Calu3 (cell line): ENCODE measurements around the gene COX7A1. TPM values are rescaled to one million over a fixed set of nuclear protein-coding genes. Genes with fewer than 3 reads are reported as not detected.
"Not testable (repeated sequence)": the region's sequence is repeated elsewhere in the genome, so short reads cannot be mapped to it uniquely, and the experiment has no call there.

Source experiments
- Bru-seq: library from RNA; stranded (reverse); fragments of 400-500 nt; gene quantifications from one replicate; lab custom pipeline; 2021; lab: Mats Ljungman, UMichigan
- BruChase-seq, 2 experiments: library from RNA; stranded (reverse); fragments of 400-500 nt; gene quantifications; one replicate each; lab custom pipeline; 2021; lab: Mats Ljungman, UMichigan
- BruUV-seq: library from RNA; stranded (reverse); fragments of 400-500 nt; replicated peaks from 2 replicates; lab custom pipeline; 2021; lab: Mats Ljungman, UMichigan
- CTCF ChIA-PET: fragments of 300-600 bp; sonication (Branson Sonifier 250); formaldehyde crosslinking; loops from one replicate; lab custom pipeline; 2022; ENCODE audit warnings: antibody characterized with exemption; lab: Charles Lee
- DNase-seq: peaks from one replicate; pipeline ENCODE4 v3.0.0; 2022
- H3K27ac Mint-ChIP-seq: one replicate; pipeline ENCODE4 v1.8.0; 2022; ENCODE audit warnings: mixed read lengths; ENCODE audit not compliant: unreplicated experiment
- H3K27me3 Mint-ChIP-seq: one replicate; pipeline ENCODE4 v1.8.0; 2022; ENCODE audit warnings: mixed read lengths; ENCODE audit not compliant: unreplicated experiment
- H3K36me3 Mint-ChIP-seq: one replicate; pipeline ENCODE4 v1.8.0; 2022; ENCODE audit warnings: mild to moderate bottlenecking, moderate library complexity, mixed read lengths; ENCODE audit not compliant: insufficient read depth, unreplicated experiment
- H3K4me1 Mint-ChIP-seq: one replicate; pipeline ENCODE4 v1.8.0; 2022; ENCODE audit warnings: mild to moderate bottlenecking, low read depth, mixed read lengths; ENCODE audit not compliant: unreplicated experiment
- H3K4me3 Mint-ChIP-seq: one replicate; pipeline ENCODE4 v1.8.0; 2022; ENCODE audit warnings: mild to moderate bottlenecking, low read depth, moderate library complexity, mixed read lengths; ENCODE audit not compliant: unreplicated experiment
- H3K9me3 Mint-ChIP-seq: one replicate; pipeline ENCODE4 v1.8.0; 2022; ENCODE audit warnings: low read depth, mixed read lengths; ENCODE audit not compliant: unreplicated experiment
- intact Hi-C: fragments of 100-400 bp; cut with micrococcal nuclease; formaldehyde crosslinking; loops from one replicate; pipeline ENCODE4 v1.10.0; 2022; ENCODE audit not compliant: unreplicated experiment
- long read RNA-seq: library from polyadenylated mRNA; stranded (forward); transcript quantifications from one replicate; pipeline ENCODE4 v2.0.0, GENCODE V29; 2022
- total RNA-seq: library from RNA; stranded (reverse); gene quantifications from 2 replicates; pipeline ENCODE4 v1.2.3, GENCODE V29; 2022
- TF ChIP-seq, protein P1 (sequence below): fragments of 200-600 bp; IDR thresholded peaks from one replicate; pipeline ENCODE4 v1.8.0; 2022; ENCODE audit warnings: antibody characterized with exemption; ENCODE audit not compliant: unreplicated experiment

COX7A1 gene
- total RNA-seq (not detected in 2 replicates), Bru-seq, nascent RNA (not detected), BruChase-seq, experiment 1, labeled RNA remaining after a 6-hour chase (percentile 16 among the genes with signal in this experiment), BruChase-seq, experiment 2, labeled RNA remaining after a 2-hour chase (not detected)
- long read RNA-seq, result 0 reads

DNA sequence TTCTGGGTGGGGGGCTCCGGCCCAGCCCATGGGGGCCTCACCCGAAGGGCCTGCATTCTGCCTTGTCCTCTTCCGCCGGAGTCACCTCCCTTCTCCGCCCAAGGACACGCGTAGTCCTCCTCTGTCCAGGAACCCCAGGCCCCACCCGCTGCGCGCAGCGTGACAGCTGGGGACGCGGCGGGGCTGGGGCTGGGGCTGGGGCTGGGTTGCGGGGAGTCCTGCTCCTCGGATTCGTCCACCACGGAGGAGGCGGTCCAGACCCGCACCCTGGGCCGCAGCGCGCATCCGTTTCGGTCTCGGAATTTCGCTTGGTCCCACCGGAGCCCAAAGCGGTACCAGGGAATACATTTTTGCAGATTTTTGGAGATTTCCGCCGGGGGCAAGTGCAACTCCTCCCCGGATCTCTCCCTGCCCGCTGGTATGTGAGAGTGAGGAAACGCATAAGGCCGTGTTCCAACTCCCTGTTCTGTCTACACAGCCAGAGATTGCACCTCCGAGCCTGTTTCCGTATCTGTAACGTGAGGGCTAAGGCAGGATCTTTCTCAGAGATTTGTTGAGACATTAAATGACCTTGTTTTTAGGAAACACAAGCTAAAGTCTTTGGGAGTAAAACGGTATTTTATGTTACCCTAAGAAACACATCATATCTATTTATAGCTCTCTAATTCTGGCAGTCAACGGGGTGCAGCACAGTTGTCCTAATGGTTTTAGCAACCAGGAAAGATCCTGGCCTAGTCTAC, at the start of gene COX7A1:
COX7A1 (minus strand) TSS at position 96 of the 740 bp plus-strand sequence; CDS start at position 56, 40 bp downstream.
- H3K36me3 Mint-ChIP-seq, result peaks cover 55% of the 10 kb centered on the region
- TF ChIP-seq, protein P1, sequence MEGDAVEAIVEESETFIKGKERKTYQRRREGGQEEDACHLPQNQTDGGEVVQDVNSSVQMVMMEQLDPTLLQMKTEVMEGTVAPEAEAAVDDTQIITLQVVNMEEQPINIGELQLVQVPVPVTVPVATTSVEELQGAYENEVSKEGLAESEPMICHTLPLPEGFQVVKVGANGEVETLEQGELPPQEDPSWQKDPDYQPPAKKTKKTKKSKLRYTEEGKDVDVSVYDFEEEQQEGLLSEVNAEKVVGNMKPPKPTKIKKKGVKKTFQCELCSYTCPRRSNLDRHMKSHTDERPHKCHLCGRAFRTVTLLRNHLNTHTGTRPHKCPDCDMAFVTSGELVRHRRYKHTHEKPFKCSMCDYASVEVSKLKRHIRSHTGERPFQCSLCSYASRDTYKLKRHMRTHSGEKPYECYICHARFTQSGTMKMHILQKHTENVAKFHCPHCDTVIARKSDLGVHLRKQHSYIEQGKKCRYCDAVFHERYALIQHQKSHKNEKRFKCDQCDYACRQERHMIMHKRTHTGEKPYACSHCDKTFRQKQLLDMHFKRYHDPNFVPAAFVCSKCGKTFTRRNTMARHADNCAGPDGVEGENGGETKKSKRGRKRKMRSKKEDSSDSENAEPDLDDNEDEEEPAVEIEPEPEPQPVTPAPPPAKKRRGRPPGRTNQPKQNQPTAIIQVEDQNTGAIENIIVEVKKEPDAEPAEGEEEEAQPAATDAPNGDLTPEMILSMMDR, result no peak
- intact Hi-C loops, result no loop called here

DNA sequence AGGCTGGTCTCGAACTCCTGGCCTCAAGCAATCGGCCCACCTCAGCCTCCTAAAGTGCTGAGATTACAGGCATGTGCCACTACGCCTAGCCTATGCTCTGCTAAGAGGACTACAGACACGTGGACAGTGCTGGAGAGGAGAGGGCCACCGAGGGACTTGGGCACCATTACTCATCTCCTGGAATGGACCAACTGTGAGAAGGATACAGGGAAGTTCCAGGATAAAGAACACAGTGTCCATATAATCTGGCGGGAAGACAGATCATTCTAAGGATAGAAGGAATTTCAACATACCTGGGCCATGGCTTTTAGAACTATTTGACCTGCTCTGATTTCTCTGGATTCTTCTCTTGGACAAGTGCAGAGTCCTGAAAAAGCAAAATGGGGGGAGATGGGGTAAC, 49.4 kb upstream of the COX7A1 start:
- CTCF ChIA-PET, result no interaction called here
- BruUV-seq, result no TSS peak
- Mint-ChIP-seq H3K27me3 (no peaks in the 10 kb centered on the region), H3K36me3 (peaks cover 7% of the 10 kb centered on the region), H3K4me1 (no peaks in the 10 kb centered on the region), H3K4me3 (no peak overlapping the region), H3K27ac (no peak overlapping the region), H3K9me3 (peaks cover 2% of the 10 kb centered on the region)
- intact Hi-C loops, result no loop called here
- TF ChIP-seq, protein P1, result no peak
- no peak for DNase-seq

More for the DNA sequence above, at the start of gene COX7A1:
- H3K4me1 Mint-ChIP-seq, result peaks cover 18% of the 10 kb centered on the region
- H3K27ac Mint-ChIP-seq, result no peak within 1 kb of the TSS
- no peak within 1 kb of the TSS for H3K4me3 Mint-ChIP-seq
- DNase-seq, result no peak
- H3K27me3 Mint-ChIP-seq, result no peaks in the 10 kb centered on the region
- no peaks in the 10 kb centered on the region for H3K9me3 Mint-ChIP-seq
- no TSS peak for BruUV-seq
- CTCF ChIA-PET, result interaction anchor here (1.6 kb wide), 1 partner anchor 16 kb away, joined by 6 read pairs; no protein-coding TSS in a partner anchor

DNA sequence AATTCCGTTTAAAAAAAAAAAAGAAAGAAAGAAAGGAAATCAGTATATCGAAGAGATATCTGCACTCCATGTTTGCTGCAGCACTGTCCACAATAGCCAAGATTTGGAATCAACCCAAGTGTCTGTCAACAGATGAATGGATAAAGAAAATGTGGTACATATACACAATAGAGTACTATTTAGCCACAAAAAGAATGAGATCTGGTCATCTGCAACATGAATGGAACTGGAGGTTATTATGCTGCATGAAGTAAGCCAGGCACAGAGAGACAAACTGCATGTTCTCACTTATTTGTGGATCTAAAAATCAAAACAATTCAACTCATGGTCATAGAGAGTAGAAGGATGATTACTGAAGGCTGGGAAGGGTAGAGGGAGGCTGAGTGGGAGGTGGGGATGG, 45.9 kb upstream of the COX7A1 start:
- CTCF ChIA-PET, result no interaction called here
- Mint-ChIP-seq H3K36me3 (no peaks in the 10 kb centered on the region), H3K27ac (no peak overlapping the region), H3K4me3 (no peak overlapping the region), H3K4me1 (no peaks in the 10 kb centered on the region), H3K9me3 (no peaks in the 10 kb centered on the region), H3K27me3 (no peaks in the 10 kb centered on the region)
- no TSS peak for BruUV-seq
- intact Hi-C loops, result no loop called here
- TF ChIP-seq, protein P1, result no peak
- no peak for DNase-seq

DNA sequence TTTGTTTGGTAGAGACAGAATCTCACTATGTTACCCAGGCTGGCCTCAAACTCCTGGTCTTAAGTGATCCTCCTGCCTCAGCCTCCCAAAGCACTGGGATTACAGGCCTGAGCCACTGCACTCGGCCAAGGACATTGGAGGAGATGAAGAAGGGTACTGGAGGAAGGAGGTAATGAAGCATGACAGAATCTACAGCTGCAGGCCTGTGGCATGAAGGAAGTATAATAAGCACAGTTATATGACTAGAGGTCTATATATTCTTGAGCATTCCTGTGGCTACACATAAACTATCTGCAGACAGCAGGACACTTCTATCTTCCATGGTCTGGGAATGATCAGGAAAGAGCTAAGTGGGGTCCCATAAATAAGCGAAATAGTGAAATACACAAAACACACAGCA, 44.0 kb upstream of the COX7A1 start:
- no TSS peak for BruUV-seq
- intact Hi-C loops, result no loop called here
- Mint-ChIP-seq H3K4me1 (no peaks in the 10 kb centered on the region), H3K27ac (no peak overlapping the region), H3K27me3 (no peaks in the 10 kb centered on the region), H3K9me3 (no peaks in the 10 kb centered on the region), H3K4me3 (no peak overlapping the region), H3K36me3 (peaks cover 10% of the 10 kb centered on the region)
- TF ChIP-seq, protein P1, result no peak
- CTCF ChIA-PET, result no interaction called here
- no peak for DNase-seq

DNA sequence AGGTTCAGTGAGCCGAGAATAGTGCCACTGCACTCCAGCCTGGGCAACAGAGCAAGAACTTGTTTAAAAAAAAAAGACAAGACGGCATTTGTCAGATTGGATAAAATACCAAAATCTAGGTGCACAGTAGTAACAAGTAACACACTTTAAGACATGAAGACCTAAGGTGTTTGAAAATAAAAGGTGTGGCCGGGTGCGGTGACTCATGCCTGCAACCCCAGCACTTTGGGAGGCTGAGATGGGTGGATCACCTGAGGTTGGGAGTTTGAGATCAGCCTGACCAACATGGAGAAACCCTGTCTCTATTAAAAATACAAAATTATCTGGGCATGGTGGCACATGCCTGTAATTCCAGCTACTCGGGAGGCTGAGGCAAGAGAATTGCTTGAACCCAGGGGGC, 34.5 kb upstream of the COX7A1 start:
- CTCF ChIA-PET, intact Hi-C loops, H3K36me3 Mint-ChIP-seq, H3K9me3 Mint-ChIP-seq, H3K27ac Mint-ChIP-seq, BruUV-seq, H3K4me1 Mint-ChIP-seq, H3K27me3 Mint-ChIP-seq, H3K4me3 Mint-ChIP-seq, DNase-seq: not testable (repeated sequence)
